Renal cortex interstitium (tissue), 15 donors: ENCODE data around the gene RAD51B. TPM values are rescaled to one million over a fixed set of nuclear protein-coding genes. Genes with fewer than 3 reads are reported as not detected.

Experiments
- DNase-seq, 11 donors: peaks; one replicate each; pipeline ENCODE4 v3.0.0-alpha.2; 2013; ENCODE audit warnings: low read depth in 9 of 11, low spot score in 4 of 11; ENCODE audit errors: extremely low read depth in 1 of 11
- long read RNA-seq, 16 experiments: transcript quantifications; one replicate each; lab custom pipeline, GENCODE V29; 2026
- polyA plus RNA-seq, 3 donors: library from polyadenylated mRNA; unstranded; fragments of 120-200 nt; gene quantifications; one replicate each; pipeline ENCODE4 v1.2.1, GENCODE V29; 2013; ENCODE audit not compliant: insufficient read length in 3 of 3

The RAD51B gene
- polyA plus RNA-seq, result 10 to 100 TPM; 12.5 to 13.0 (median 12.5) TPM
- long read RNA-seq, donor 1, partial matches to known transcripts, result 0 of 1 reads
- long read RNA-seq, donor 1, other reads (novel, unspliced or antisense), result 0 of 1 reads
- long read RNA-seq, donor 2, partial matches to known transcripts, result 0 of 1 reads
- long read RNA-seq, donor 2, other reads (novel, unspliced or antisense), result 0 of 1 reads
- long read RNA-seq, donor 3, result 0 reads
- long read RNA-seq, donor 4, partial matches to known transcripts, result 0 of 1 reads
- long read RNA-seq, donor 4, other reads (novel, unspliced or antisense), result 0 of 1 reads
- long read RNA-seq, donor 5, result 0 reads
- long read RNA-seq, donor 6, partial matches to known transcripts, result 0 of 1 reads
- long read RNA-seq, donor 6, other reads (novel, unspliced or antisense), result 0 of 1 reads
- long read RNA-seq, donor 7, partial matches to known transcripts, result 0 of 1 reads
- long read RNA-seq, donor 7, other reads (novel, unspliced or antisense), result 0 of 1 reads
- long read RNA-seq, donor 8, result 0 reads
- long read RNA-seq, donor 9, partial matches to known transcripts, result 0 of 1 reads
- long read RNA-seq, donor 9, other reads (novel, unspliced or antisense), result 0 of 1 reads
- long read RNA-seq, donor 10, result 0 reads
- long read RNA-seq, donor 11, partial matches to known transcripts, result 0 of 1 reads
- long read RNA-seq, donor 11, other reads (novel, unspliced or antisense), result 0 of 1 reads
- long read RNA-seq, donor 12, partial matches to known transcripts, result 0 of 2 reads
- long read RNA-seq, donor 12, other reads (novel, unspliced or antisense), result 0 of 2 reads
- long read RNA-seq, donor 13, result 0 reads
- long read RNA-seq, donor 14, partial matches to known transcripts, result 0 of 2 reads
- long read RNA-seq, donor 14, other reads (novel, unspliced or antisense), result 0 of 2 reads
- long read RNA-seq, donor 15, partial matches to known transcripts, result 0 of 2 reads
- long read RNA-seq, donor 15, other reads (novel, unspliced or antisense), result 0 of 2 reads
- long read RNA-seq, donor 16, partial matches to known transcripts, result 744 of 748 reads
- long read RNA-seq, donor 16, other reads (novel, unspliced or antisense), result 0 of 748 reads

- peak; percentile 73 to 90 (median 84) for DNase-seq
Observed at GRCh38 chr14:67819563-67820421, at the start of gene RAD51B. Gene RAD51B (plus strand): TSS chr14:67819779.

DNA sequence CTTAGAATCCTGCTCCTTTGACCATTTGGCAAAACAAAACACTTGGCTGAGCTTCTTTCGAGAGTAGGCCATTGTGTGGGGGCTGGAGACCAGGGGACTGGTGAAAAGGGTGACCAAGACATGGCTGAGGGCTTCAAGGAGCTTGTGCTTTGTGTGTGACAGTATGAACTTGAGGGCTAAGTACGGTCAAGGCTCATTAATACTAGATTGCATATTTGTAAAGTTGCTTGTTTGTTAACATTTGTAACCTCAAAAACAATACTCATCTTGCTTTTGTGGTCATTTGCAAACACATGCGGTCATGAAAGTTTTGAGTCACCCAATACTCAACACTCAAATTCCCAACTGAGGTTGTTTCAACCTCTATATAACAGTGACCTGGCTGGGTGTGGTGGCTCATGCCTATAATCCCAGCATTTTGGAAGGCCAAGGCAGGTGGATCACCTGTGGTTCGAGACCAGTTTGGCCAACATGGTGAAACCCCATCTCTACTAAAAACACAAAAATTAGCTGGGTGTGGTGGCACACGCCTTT lies 45.7 kb upstream of the RAD51B start:
- no peak for DNase-seq

GRCh38 chr14:67776653-67777322 lies 42.8 kb upstream of the RAD51B start:
- no peak for DNase-seq

DNA sequence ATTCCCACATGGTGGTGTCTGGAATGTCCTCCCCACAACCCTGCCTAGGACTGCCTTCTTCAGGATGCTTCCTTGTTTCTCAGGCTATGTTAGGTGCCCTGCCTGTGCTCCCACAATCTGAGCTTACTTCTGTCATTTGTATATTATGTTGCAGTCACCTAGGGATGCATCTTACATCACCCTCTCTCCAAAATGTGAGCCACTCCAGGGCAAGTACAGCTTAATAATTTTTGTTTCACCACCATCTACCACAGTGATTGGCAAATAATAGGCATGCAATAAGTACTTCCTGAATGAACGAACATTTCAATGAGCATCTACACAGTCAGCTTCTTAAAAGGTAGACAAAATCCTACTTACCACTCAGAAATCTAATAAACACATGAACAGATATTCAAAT lies 40.8 kb upstream of the RAD51B start:
- DNase-seq, result no peak

- no peak for DNase-seq
Observed at GRCh38 chr14:67782090-67782489, 37.5 kb upstream of the RAD51B start.

GRCh38 chr14:67784244-67784823 lies 35.2 kb upstream of the RAD51B start:
- no peak for DNase-seq

DNA sequence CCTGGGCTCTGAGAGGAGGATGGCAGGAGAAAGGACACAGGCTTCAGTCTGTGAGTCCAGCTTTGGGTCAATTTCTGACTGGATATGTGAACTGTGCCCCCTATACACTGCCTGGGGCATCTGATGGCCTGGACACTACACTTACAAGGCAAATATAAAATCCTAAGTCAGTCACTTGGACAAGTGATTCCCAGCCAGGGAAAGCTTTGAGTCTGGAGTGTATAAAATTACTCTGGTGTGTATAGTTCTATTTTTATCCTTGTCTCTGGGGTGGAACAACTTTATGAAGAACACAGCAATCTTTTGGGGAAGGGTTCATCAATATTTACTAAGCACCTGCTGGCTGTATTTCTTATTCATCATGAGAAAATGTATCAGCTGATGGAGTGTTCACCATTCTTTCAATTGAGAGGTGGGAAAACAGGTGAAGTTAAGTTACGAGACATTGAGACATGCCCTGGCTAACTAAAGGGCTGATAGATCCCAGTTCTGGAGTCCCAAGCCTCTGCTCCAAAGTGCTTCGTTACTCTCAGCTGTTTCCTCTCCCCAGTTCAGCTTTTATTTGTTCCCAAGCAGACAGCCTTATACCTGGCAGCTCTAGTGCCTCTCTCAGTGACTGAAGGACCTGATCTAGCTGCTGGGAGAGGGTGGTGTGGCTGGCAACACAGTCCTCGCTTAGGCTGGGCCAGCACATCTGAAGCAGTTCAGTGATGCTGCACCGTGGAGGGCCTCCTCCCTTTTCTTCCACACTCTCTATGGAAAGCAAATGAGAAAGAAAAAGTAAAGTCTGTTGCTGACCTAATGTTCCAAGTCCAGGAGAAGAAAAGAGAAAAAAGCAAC lies 34.1 kb upstream of the RAD51B start:
- DNase-seq, result no peak

- no peak for DNase-seq
Observed at GRCh38 chr14:67787673-67788072, 31.9 kb upstream of the RAD51B start.

- DNase-seq, result no peak
Observed at GRCh38 chr14:67798731-67799130, 20.8 kb upstream of the RAD51B start.

DNA sequence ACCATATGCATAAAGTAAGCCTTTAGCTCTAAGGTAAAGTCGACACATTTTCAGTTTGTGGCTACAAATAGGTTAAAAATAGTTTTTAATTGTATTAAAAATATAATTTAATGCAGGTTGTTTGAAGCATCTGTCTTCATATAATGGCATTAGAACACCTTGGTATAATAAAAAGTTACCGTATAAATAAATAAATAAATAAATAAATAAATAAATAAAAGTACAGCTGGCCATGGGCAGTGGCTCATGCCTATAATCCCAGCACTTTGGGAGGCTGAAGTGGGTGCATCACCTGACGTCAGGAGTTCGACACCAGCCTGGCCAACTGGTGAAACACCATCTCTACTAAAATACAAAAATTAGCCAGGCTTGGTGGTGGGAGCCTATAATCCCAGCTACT lies 18.8 kb upstream of the RAD51B start:
- DNase-seq, result no peak

DNA sequence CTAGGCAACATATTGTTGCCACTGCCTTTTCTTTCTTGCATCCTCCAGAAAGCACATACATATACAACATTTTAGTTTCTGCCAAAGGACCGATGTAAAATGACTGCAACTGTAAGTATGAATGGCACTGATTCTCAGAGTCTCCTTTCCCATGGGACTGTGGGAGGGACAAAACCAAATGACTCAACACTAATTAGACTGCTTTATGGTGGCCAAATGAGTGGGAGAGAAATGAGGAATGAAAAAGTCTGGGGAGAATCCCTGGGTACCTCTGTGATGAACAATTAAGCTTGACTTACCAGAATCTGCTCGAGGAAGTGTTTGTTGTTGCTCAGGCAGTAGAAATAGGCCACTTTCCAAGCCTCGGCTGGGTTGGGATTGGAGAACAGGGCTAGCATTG lies 13.3 kb upstream of the RAD51B start:
- DNase-seq, result no peak

DNA sequence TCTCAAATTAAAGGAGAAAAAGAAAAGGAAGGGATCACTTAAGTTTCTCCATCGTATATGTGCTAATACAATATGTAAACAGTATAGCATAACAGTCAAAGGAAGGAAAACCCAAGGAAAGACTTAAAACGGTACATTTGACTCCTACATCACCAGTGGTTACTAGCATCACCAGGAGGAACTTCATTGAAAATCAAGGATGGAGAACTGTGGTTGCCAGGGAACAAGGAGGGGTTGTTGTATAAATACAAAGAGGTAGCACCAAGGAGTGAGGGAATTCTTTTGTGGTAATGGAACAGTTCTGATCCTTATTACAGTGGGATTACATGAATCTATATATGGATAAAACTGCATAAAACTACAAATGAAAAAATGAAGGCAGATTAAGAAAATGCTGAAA lies 4.8 kb upstream of the RAD51B start:
- no peak for DNase-seq

GRCh38 chr14:67815573-67816225 lies 3.9 kb upstream of the RAD51B start:
- peak in 1 of 11 donors; percentile 8 for DNase-seq

DNA sequence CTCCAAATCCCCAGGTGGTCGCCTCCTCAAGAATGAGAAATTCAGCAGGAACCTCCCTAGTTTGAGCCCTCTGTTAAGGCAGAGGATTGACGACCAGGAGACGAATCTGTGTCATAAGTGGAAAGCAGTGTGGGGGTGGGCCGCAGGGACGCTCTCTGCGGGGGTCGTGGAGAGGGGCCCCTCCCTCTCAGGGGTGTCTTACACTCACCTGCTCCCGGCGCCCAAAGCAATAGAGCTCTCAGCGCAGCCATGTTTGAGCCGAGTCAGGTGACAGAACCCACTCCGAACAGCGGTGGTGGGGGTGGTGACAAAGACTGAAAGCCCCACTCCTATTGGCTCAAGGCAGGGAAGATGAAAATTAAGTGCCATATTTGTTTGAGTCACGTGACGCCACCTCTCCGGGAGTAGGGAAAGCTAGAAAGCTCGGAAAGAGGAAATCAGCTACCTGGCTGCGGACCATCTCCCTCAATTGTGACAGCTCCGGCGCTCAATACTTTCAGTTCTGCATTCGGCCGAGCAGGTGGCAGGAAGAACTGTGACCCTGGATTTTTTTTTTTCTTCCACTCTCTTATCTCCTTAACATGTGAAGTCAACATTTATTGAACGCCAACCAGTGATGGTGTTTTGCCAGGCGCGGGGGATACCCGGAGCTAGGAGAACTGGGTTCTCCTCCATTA lies 3.1 kb upstream of the RAD51B start, which contains the start of gene ZFYVE26:
ZFYVE26 (minus strand) TSS at position 265 of the 677 bp plus-strand sequence. CDS start 627 bp downstream, outside the sequence.
- peak; percentile 86 to 98 (median 92) for DNase-seq

DNA sequence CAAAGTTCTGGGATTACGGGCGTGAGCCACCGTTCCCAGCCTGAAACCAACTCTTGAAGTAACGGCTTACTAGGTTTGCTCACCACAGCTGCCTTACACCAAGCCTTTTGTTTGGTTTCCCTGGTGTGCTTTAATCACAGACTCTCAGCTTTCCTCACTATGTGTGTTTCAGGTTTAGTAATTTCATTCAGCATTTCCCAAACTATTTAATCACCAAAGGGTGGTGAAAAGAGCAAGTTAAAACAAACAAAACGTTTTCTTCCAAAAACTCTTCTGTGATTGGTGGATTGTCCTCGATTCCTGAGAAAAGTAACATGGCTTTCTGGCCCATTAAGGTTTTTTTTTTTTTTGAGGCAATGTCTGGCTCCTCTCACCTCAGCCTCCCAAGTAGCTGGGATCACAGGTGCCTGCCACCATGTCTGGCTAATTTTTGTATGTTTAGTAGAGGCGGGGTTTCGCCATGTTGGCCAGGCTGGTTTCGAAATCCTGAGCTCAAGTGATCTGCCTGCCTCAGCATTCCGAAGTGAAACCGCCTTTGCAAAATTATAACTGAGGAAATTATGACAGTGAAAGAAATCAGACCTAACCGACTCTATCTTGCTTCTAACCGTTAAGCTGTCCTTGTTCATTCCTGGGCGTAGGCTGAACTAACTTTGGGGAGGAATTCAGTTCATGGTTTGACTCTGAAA lies 1.7 kb upstream of the RAD51B start:
- DNase-seq, result no peak
